HG02623 (cell line): Measurements from ENCODE around the gene SETD4.

Source experiments
- ATAC-seq: cut with Tn5 transposase; IDR thresholded peaks from one replicate; pipeline ENCODE4 v1.9.1; 2021; ENCODE audit warnings: moderate library complexity; ENCODE audit not compliant: unreplicated experiment

SETD4 gene

DNA sequence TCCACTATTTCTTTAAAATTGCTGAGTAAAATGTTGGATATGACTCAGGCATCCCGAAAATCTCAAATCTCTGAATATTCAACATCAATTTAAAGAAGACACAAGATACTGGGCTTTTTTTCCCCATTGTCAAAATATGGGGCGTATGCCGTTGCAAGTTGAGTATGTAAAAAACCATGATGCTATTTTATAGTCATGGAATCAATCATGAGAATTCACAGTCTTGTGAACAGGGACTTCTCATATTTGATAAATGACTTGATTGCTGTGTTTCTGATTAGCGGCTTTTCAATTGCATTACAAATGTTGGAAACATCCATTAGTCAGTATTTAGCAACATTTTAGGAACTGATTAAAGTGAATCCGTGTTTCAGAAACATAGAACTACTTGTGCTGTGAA, 45.3 kb downstream of the SETD4 start:
- ATAC-seq, result no peak

DNA sequence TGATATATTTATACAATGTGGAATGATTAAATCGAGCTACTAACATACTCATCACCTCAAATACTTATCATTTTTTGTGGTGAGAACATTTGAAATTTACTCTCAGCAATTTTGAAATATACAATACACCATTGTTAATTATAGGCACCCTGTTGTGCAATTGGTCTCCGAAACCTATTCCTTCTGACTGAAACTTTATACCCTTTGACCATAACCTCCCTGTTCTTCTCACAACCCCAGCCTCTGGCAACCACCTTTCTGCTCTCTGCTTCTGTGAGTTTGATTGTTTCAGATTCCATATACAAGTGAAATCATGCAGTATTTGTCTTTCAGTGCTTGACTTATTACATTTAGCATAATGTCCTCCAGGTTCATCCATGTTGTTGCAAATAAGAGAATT, 49.5 kb downstream of the SETD4 start:
- ATAC-seq, result no peak

DNA sequence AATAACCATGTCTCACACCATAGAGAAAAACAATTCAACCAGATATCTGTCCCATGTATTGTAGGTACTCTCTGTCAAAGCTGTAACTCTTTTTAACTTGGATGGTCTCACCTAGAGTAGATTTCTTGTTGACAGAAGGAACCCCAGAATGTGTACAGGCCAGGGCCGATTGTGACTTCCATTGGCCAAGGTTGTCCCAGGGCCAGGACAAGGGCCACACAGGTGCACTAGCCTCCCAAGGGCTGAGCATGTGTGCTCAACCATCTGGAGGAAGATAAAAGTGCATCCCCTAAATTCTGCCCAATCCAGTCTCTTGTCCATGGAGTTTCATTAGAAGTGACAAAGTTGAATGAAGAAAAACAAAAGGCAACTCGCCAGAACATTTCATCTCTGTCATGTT, 51.8 kb downstream of the SETD4 start:
- no peak for ATAC-seq

DNA sequence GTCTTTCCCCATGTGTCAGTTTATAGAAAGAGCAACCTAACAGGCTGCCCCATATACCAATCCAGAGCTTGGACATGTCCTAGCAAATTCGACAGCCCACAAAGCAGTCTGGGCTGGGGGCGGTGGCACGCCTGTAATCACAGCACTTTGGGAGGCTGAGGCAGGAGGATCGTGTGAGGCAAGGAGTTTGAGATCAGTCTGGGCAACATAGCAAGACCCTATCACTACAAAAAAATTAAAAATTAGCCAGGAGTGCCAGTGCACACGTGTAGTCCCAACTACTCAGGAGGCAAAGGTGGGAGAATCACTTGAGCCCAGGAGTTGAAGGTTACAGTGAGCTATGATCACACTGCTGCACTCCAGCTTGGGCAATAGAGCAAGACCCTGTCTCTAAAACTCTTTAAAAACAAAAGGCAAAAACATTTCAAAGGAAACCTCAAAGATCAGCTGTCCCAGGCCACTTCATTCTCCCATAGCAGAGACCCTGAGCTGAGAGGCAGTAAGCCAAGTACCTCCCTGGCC, 54.4 kb downstream of the SETD4 start:
- ATAC-seq, result no peak

DNA sequence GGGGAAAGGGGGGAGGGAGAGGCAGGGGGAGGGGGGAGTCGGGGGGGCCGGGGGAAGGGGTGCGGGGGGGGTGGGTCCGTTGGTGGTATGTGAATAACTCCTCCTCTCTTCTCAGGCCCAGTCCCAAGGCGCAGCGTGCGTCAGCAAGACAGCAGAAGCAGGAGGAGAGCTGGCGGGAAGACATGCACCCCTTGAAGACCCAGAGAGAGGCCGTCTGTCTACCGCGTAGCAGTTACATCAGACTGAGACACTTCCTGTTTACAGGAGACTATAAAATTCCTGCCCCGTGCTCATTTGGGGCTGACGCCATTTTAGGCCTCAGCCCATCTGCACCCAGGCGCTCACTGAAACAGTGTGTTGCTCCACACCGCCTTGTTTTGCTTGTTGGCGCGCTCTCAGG, 55.3 kb downstream of the SETD4 start:
- ATAC-seq, result no peak

DNA sequence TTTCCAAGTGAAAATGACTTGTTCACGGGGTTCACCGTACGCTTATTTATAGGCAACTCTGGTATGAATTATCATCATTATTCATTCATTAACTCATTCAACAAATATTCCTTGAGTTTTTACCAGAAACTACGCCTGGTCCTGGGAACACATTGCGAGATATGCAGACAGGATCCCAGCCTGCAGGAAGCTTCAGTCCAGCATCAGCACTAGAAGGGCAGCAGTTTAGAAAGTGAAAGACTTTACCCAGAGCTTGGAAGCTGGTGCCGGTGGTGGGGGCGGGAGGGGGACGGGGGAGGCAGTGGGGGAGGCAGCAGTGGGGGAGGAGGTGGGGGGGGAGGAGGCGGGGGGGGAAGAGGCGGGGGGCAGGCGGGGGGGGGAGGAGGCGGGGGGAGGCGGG, 55.9 kb downstream of the SETD4 start:
- ATAC-seq, result no peak

DNA sequence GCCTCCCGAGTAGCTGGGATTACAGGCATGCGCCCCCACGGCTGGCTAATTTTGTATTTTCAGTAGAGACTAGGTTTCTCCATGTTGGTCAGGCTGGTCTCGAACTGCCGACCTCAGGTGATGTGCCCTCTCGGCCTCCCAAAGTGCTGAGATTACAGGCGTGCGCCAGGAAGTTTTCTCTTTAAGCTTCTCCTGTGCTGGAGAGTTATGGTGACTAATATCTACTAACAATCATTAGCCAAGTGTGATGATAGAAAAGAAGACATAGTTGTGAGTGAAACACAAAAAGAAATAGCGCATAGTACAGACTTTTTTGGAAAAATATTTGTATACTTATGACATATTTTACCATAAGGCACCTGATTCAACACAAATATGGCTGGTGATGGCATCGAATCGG, 56.5 kb downstream of the SETD4 start:
- no peak for ATAC-seq

DNA sequence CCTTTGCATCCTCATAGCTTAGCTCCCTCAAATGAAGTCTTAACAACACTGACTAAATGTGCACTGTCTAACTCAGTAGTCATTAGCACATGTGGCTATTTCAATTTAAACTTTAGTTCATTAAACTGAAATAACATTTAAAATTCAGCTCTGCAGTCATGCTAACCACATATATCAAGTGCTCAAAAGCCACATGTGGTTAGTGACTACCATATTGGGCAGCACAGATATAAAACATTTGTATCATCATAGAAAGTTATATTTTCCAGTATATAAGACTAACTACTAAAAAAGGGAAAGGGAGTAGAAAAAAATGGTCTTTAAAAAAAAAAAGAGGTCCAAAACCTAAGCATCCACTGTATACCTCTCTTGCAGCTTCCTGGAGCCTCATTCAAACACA, 64.1 kb downstream of the SETD4 start:
- no peak for ATAC-seq

DNA sequence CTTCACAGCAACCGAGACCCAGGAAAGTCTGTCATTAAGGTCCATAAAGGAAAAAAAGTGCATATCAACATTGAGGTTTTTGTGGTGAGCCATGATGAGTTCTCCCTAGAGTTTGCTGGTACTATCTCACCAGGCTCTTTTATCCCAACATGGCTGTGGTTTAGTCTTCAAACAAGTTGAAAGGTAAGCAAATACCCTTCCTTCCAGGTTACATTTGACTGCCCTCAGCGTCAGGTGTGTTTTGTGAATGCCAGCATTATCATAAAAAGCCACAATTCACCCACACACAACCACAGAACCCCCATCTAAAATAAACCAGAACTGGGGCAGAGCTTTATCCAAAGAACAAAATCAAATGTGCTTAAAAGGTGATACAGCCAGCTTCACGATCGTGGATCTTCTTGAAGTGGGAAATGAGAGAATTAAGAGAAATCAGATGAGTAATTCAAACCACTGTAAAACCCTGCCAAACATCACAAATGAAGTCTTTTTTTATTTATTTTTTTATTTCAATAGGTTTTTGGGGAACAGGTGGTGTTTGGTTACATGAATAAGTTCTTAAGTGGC, 64.7 kb downstream of the SETD4 start:
- ATAC-seq, result no peak

DNA sequence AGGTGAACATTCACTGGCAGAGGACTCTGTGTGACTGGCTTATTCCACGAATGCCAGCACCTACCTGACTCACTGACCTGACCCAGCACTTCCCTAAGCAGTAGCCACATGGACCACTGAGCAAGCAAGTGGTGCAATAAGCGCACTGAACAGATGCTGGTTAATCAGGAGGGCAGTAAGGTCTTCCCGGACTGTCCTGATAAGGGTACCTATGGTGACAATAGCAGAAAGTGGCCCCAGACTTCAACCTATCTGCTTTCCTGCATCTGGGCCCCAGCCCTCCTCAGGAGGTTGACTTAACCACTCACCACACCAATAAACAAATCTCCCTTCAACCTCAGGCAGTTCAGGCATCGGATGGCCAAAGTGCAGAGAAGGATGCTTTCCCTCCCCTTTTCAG, 65.7 kb downstream of the SETD4 start:
- ATAC-seq, result no peak

DNA sequence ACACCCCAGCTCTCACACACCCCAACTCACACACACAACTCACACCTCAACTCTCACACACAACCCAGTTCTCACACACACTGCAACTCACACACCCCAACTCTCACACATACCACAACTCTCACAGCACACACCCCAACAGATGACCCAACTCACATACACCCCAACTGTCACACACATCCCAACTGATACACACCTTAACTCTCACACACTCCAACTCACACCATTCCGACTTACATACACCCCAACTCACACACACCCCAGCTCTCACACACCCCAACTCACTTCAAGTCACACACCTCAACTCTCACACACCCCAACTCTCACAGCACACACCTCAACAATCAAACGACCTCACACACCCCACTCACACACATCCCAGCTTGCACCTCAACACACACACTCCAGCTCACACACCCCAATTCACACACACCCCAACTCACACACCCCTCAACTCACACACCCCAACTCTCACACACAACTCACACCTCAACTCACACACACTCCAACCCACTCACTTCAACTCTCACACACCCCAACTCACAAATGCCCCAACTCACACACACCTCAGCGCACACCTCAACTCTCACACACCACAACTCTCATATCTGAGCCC, 66.3 kb downstream of the SETD4 start:
- no peak for ATAC-seq

DNA sequence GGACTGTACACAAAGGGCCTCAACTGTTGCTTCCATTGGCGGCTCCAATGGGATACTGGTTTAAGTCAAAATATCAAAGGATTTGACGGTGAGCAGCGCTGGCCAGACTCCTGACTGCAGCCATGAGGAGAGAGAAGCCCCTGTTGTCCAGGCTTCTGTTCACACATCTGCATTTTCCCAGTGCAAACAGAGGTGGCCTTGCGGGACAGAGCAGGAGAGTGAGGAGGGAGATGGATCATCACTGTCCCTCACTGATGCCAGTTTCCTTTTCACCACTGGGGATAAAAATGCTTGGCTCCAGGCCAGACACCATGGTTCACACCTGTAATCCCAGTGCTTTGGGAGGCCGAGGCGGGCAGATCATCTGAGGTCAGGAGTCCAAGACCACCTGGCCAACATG, 69.2 kb downstream of the SETD4 start:
- ATAC-seq, result no peak

DNA sequence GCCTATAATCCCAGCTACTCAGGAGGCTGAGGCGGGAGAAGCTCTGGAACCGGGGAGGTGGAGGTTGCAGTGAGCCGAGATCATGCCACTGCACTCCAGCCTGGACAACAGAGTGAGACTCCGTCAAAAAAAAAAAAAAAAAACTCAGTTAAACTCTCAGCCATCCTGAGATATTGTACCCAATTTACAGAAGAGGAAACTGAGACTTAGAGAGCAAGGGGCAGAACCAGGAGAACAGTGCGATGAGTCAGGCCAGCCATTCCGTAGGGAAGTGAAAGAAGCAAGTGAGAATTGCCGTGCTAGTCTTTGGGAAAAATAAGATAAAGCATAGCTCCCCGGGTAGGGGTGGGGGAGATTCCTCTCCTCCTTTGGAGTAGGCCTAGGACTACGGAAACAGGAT, 69.7 kb downstream of the SETD4 start:
- no peak for ATAC-seq

DNA sequence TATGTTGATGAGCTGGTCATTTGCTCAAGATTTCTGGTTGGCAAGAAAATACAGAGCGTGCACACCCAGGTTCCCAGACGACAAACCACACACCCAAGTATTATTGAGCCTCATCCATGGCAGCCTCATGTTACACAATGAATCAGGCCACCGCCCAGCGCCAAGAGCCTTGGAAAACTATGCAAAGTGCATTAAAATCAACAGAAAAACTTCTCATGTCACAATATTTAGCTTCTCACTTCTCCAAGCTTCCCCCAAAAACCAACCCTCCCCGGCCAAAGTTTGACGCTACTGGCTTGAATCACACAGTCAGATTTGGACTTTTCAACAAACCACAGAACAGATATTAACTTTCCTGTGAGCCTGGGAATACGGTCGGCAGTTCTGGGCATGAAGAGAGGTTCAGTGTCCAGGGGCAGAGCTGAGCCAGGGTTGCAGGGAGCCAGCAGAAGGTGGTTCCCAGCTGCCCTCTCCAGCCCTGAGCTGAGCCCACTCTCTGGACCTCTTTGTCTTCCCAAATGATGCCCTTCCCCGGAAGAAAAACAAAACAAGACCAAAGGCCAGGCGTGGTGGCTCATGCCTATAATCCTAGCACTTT, 71.1 kb downstream of the SETD4 start:
- ATAC-seq, result no peak

DNA sequence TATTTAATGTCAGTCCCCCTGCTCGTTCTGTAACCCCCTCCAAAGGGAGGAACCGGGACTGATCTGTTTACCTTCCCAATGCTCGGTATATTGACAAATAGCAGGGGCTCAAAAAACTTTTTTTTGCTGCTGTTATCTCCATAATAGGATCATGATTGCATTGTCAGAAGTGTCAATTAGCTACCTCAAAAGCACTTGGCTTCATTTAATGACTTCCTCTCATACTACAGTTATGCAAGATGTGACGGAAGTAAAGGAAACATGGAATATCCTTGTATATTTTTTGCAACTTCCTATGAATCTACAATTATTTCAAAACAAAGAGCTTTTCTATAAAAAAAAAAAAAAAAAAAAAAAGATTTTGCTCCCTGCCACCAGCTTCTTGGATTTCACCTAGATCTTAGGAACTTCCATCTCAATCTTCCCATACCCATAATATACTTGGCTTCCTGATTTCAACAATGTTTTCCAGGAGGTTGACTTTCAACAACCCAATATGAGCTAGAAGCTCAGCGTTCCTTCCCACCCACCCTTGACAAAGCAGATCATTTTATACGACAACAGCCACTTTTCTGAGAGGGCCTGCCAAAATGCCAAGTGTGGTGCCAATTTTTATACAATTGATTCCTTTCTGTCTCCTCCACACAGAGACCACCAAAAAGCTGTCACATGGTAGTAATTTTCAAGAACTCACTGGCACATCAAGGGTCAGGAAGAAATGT, 71.7 kb downstream of the SETD4 start:
- no peak for ATAC-seq

DNA sequence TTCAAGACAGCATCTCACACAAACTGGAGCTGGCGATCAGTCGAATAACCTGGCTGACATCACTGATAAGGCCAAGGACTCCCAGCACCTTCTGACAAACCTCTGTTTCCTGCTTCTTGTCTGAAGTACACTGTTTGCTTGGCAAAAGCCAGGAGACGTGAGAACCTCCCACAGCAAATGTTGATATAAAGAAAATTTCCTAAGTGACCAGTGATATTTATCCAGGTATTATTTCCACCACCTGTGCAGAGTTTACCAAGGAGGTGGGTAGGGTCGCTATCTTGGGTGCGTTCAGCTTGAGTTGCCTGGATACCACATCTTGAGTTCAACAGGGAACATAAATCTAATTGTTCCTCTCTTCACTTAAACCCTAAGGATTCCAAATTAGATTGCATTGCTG, 72.9 kb downstream of the SETD4 start:
- no peak for ATAC-seq

DNA sequence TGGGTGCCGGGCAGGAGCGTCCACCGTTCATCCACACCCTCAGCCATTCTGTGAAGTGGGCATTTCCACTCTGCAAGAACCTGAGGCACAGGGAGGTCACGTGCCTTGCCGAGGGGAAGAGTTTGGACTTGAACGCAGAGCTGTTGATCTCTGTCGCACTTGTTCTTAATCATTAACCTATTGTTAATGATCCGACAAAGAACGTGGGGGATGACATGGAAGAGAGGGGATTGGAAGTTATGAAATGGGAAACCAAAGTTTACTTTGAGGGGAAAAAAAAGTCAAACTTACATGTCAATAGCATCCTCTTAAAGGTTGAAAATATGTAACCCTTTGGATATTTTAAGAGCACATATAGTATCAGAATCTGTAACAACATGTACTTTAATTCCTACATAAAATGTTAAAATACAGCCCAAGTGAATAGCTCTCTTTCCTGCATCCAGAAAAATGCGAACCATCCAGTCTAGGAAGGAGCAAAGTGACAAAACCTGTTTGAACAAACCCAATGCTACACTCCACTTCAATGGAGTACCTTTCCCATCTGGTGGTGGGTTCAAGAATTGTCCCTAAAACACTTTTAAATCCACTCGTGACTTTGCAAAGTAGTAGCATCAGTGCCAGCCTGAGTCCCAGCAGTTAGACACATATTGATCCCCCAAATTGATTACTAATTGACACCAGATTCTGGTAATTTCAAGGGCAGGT, 75.5 kb downstream of the SETD4 start:
- no peak for ATAC-seq
